GM18909 (cell line): Measurements from ENCODE around the gene RING1.
A peak's percentile ranks its signal among the peaks of the same experiment; 100 is the strongest.

Source experiments
- ATAC-seq: cut with Tn5 transposase; IDR thresholded peaks from one replicate; pipeline ENCODE4 v1.9.1; 2021; ENCODE audit warnings: mild to moderate bottlenecking; ENCODE audit not compliant: unreplicated experiment, poor library complexity

Gene RING1

DNA sequence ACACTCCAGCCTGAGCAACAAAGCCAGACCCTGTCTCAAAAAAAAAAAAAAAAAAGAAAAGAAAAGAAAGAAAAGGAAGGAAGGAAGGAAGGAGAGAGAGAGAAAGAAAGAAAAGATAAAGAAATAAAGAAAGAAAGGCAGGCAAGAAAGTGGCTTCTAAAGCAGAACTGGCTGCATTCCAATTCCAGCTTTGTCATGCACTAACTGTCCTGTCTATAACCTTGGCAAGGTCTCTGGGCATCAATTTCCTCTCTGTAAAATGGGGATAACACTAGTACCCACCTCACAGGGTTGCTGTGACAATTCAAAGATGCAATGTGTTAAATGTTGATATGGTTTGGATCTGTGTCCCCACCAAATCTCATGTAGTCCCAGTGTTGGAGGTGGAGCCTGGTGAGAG, 28.0 kb downstream of the RING1 start:
- ATAC-seq = no peak

DNA sequence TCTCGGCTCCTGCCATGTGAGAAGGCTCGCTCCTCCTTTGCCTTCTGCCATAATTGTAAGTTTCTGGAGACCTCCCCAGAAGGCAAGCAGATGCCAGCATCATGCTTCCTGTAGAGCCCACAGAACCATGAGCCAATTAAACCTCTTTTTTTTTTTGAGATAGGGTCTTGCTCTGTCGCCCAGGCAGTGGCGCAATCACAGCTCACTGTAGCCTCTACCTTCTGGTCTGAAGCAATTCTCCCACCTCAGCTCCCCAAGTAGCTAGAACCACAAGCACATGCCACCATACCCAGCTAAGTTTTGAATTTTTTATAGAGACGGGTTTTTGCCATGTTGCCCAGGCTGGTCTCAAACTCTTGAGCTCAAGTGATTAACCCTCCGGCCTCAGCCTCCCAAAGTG, 28.6 kb downstream of the RING1 start:
- ATAC-seq = no peak

DNA sequence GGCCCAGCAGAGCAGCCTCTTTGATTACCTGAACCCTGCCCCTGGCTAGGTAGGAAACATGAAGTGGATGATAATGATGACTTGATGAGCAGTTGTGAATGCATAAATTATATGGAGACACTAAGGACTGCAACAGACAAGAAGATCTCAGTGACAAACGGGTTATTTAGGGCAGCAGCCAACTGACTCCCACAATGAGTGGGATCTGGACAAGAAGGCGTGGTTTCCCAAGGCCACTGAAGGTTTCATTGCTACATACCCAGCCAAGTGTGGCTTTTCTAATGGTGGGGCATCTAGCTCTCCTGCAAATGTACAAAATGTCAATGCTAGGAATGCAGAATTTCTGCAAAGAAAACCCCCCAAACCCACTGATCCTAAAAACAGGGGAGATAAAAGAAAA, 29.4 kb downstream of the RING1 start:
- ATAC-seq = no peak

DNA sequence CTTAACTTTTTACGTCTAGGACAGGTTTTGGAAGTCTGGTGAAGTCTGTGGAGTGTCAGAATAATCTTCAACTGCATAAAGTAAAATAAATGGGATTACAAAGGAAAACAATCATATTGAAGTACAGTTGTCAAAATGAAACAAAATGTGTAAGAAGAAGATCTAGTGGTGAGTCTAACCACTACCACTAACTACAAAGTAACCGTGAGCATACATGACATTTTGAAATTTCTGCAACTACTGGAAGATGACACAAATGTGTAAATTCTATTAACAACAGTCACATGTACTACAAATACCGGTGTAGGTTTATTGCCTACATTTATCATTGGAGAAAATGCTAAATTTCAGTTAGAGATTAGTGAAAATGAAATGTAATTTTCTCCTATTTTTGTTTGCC, 33.7 kb downstream of the RING1 start:
- ATAC-seq = no peak

DNA sequence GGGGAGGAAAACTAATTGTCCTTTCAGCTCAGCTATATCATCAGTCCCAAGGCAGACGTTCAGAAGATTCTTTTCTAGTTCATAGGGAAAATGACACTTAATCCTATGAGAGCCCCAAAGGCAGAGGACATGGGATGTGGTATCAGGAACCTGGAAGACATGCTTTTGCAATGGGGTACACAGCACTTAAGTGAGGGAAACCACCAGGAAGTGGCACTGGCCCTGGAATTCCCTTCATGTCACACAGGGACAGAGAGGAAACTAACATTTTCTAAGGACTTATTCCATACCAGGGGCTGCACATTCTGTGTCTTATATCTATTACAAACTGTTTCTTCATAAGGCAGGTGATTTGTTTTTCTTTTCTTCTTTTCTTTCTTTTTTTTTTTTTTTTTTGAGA, 35.2 kb downstream of the RING1 start:
- no peak for ATAC-seq

DNA sequence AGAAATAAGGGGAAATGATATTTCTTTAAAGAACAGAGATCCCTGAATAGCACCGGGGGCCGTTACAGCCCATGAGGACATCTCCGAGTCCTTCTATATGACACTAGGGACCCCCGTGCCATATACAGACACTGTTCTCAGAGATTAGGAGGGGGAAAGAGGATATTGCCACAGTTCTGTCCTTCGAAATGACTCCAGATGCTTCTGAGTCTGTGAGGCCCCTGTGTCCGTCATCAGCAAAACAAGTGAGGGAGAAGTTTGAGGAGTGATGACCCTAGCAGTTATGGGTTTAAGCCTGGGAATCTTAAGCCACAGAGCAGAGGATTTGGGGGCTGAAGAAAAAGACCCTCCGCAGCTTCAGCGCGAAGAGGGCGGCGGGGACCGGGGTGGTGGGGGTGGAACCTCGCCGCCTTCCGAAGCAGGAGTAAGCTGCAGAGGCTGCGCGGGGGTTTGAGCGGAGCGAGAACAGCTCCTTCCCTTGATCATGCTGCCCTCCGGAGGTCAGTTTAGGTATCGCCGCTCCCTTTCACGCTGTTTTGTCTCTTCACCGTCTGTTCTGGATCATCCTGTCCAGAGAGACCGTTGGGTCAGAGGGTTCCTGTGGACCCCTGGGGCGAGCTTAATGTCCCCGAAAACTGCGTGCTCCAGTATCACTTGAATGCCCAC, 39.8 kb downstream of the RING1 start:
- ATAC-seq = peak; percentile 42

DNA sequence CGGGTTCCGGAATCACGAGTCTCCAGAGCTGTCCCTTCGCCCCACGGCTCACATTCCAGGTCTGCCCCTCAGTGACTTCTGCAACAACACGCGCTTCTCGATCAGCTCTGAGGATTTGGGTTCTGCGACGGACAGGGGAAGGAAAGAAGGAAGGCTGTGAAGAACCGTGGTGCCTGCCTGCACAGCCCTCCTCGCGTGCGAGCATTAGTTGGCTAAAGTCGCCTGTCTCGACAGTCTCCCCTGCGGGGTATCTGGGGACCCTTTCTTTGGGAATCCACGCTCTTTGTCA, 40.3 kb downstream of the RING1 start:
- peak; percentile 5 for ATAC-seq

DNA sequence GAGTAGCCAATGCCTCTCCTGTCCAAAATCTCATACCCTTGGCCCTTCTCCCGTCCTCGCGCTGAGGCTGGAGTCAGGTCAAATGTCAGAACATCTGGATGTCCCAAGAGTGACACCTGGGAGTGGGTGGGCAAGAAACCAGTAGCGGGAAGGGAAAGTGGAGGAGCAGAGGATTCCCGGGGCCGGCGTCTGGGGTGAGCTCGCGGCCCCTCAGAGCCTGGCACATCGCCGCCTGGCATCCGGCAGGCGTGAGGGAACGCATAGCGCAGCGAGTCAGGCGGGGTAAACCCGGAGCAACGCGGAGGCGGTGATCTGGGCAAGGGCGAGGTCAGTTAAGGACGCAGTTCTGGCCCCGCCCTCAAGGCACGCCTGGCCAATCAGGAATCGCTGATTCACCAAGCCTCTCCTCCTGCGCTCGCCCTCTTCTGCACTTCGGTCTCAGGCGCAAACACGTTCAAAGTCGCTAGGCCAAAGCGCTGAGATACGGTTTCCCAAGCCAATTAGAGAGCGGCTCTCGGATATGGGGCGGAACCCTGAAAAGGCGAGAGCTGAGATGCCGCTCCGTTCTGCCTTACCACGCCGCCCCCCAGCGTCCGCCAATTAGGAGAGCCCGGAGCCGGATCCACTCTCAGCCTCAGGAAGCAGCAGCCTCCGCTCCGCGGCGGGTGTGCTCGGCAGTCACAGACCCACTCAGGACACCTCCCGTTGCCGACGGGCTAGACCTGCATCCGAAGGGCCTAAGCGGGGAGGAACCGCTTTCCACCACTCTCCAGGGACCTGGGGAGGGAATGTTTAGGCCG, 40.8 kb downstream of the RING1 start:
- peak; percentile 93 for ATAC-seq

DNA sequence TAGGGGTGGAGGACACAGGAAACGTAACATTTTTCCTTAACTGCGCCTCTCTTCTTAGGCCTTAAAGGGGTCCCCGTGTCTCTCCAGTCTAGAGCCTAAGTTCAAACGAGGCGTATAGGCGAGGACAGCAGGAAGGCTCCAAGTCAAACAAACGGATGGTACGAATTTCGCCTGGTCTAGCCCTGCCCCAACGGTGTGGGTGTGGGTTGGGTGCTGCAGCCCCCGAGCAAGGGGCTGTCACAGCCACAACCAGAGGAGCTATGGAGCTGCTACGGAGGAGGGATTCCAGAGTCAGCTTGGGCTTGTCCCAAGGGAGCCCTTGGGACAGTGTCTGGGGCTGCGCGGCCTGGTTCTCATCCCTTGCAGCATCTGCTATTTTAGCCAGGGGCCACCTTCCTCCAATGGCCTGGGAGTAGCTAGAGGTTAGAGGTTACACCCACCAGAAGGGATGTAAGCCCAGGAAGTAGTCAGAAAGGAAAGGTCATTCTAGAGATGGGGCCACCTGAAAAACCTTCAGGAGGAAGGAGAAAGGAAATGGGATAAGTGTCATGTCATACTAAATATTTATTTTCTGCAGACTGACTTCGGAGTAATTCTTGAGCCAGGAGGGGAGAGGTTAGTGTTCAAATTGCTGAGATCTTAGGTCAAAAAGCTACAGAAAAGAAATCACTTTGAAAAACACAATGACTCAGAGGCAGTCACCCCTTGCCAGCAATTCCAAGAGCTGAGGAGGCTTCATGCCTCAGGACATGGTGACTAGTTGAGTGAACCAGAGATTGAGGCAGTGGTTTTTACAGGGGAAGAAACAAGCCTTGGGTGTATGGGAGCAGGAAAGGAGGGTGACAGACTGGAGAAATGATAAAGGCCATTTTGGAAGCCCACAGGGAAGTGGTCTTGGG, 41.7 kb downstream of the RING1 start:
- no peak for ATAC-seq

DNA sequence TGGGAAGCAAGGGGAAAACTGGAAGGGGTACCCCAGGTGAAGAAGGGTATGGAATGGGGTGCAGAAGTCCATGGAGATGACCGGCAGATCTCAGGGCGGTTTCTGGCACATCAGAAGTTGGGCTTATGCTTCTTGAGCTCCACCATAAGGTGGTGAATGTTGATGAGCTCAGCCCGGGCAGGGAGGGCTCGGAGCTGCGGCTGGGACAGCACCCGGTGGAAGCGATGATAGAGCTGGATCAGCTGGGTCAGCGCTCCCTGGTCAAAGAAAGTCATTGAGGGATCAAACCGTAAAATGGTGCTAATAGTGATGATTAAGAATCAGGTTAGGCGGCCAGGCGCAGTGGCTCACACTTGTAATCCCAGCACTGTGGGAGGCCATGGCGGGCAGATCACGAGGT, 42.4 kb downstream of the RING1 start:
- no peak for ATAC-seq

DNA sequence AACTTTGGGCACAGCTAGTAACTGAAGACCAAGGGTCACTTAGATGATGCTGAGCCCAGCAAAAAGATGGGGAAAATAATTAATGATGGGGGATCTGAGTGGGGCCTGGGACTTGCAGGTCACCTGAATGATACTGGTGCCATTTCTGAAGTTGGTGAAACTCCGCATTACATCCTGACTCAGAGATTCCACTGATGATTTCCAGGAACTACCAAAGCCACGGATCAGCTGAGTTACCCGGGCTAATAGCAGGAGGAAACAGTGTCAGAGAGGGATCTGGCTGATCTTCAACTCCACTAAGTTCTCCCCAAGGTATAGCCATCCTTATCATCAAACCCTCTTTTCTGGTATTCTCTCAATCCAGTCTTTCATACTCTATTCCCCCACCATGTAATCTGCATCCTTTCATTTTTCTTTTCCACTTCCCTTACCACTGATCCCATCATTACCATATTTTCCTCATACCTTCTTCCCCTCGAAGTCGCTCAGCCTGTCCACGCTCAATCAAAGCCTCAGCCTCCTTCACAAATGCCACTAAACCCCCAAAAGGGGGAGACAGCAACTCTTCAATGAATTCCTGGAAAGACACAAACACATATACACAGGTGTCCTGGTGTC, 43.2 kb downstream of the RING1 start:
- no peak for ATAC-seq

DNA sequence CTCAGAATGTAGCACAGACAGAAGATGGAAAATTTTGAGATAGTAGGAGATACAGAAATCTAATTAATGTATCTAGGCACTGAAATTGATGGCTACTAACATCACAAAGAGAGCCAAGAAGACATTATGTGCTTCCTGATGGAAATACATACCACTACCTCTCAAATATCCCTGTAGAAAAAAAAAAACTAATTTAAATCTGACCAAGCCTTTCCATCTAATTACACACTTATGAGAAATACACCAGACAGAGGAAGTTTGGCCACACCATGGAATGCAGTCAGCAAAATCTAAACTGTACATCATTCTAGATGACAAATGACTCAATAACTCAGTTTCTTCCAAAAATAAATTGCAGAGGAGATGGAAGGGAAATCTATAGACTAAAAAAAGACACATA, 44.5 kb downstream of the RING1 start:
- no peak for ATAC-seq

DNA sequence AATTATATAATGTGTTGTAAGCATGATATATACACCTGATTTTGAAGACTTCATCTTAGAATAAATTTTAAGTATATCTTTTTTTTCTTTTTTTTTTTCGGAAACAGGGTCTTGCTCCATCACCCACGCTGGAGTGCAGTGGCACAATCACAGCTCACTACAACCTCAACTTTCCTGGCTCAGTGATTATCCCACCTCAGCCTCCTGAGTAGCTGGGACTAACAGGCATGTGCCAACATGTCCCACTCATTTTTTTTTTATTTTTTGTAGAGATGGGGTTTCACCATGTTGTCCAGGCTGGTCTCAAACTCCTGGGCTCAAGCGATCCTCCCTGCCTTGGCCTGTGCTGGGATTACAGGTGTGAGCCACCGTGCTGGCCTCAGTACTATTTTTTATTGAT, 46.3 kb downstream of the RING1 start:
- no peak for ATAC-seq

DNA sequence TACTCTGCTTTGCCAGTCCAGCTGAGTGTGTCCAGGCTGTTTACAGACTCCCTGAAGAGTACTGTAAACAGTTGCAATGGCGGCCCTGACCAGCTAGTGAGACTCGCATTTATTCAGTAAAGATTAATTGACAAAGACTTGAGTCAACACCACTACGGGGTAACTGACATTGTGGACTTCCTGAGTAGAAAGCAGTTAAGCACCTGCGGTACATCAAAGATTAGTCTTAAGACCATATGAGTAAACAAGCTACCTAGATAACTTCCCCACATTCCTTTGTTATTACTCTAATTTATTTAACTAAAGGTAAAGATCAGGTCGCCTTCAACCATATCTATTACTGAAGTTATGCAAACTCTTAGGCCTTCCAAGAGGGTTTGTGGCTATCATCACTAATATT, 50.7 kb downstream of the RING1 start:
- ATAC-seq = no peak
